Stimulated activated CD8-positive, alpha-beta memory T cell treated with anti-CD3 and anti-CD28 coated beads, Interleukin-7, amount 100 ng/mL, for 24 hours (primary cell): ENCODE data around the gene KDM4B.
"Not testable (repeated sequence)": the region's sequence is repeated elsewhere in the genome, so short reads cannot be mapped to it uniquely, and the experiment has no call there.

Experiments
- DNase-seq: peaks from one replicate; pipeline ENCODE4 v3.0.0-alpha.2; 2020; ENCODE audit warnings: low read depth

The KDM4B gene

GRCh38 chr19:4968462-4969291, at the start of gene KDM4B:
TSS of gene KDM4B (plus strand) at chr19:4969113. CDS start at chr19:5032891, 63,778 bp downstream.
- peak; percentile 93 for DNase-seq

DNA sequence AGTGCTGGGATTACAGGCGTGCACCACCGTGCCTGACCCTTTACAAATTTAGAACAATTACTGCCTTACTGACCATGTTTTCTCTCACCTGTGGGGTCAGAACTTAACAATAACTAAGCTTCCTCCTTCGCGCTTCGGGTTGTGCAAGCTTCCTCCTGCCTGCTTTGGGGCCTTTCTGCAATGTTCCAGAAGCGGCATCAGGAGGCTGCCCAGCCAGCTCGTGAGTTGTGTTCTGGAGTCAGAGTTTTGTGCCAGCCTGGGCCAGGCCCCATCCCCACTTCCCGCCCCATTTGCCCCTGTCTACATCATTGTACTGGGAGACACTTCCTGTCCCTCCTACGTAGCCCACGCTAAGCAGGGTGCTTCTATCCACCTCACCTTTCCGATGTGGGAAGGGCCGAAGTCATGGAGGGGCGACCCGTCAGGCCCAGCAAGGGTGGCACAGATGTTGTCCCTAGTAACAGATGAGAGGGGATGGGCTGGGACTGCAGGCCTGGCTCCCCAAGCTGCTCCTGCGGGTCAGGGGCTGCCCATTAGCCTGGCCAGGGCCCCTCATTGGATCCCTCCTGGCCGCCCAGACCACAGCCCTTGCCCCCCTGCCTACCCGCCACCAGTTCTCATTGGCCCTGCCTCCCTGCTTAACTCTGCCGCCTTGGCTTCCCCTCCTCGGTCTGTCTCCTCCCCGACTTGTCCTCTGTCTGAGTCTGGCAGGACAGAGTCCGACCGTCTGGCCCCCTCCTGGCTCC, 46.2 kb upstream of the KDM4B start:
- no peak for DNase-seq

DNA sequence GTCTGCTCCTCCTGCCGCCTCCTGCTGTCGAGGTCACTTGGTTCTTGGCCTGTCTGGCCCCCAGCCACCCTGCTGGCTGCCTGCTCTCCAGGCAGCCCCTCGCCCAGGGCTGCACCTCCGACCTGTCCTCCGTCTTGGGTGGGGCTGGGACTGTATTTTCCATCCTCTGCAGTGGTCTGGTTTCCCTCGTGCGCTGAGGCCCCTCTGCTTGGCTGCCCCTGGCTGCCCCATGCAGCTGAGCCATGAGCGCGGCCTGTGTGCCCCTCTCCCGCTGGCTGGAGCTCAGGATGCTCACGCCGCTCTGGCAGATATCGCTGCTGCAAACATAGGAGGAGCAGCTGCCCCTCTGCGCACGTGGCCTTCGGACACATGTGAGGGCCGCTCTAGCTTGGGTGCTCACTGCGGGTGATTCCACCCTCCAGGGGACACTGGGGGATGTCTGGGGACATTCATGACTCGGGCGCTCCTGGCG, 45.6 kb upstream of the KDM4B start:
- no peak for DNase-seq

- DNase-seq: no peak
These were observed 39.7 kb upstream of the KDM4B start for GRCh38 chr19:4929186-4929585.

DNA sequence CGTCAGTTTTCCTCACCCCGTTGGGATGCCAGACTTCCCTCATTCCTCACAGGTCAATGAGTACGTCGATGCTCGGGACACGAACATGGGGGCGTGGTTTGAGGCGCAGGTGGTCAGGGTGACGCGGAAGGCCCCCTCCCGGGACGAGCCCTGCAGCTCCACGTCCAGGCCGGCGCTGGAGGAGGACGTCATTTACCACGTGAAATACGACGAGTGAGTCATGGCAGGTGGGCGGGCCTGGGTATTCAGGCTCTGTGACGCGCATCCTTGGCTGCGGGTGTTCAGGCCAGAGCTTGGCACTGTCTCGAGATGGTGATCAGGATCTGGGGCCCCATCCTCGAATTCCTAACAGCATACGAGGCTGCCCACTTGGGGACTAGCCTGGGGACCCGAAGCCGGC, 38.2 kb upstream of the KDM4B start:
- DNase-seq: no peak

- DNase-seq: no peak
These were observed 36.2 kb upstream of the KDM4B start for GRCh38 chr19:4932711-4933110.

DNA sequence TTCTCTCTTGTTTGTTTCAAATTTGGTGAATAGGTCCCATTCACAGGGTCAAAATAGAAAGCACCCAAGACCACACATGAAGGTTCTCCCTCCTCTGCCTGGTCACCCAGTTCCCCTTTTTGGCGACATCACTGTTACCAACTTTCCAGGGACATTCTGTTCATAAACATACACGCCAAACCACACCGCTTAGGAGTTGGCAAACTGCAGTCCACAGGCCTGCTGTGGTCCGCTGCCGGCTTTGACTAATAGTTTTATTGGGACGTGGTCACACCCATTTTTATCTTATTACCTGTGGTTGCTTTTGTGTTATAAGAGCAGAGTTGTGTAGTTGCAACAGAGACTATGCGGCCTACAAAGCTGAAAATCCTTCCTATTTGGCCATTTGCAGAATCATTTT, 35.4 kb upstream of the KDM4B start:
- DNase-seq: no peak

DNA sequence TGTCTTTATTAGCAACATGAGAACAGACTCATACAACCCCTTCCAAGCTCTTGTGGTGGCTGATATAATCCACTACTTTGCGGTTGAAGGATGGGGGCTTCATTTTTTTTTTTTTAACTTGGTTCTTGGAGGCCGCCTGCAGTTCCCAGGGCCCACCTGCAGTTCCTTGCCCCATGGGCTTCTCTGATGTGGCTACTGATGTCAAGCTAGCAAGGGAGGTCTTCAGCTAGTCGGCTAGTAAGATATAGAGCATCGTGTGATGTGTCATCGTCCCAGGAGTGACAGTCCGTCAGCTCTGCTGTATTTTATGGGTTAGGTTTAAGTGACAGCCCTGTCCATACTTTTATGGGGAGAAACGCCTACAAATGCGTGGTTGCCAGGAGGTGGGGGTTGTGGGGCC, 33.5 kb upstream of the KDM4B start:
- DNase-seq: no peak

- DNase-seq: no peak
These were observed 31.9 kb upstream of the KDM4B start for GRCh38 chr19:4937060-4937459.

- not testable (repeated sequence) for DNase-seq
These were observed 30.5 kb upstream of the KDM4B start for GRCh38 chr19:4938461-4938860.

GRCh38 chr19:4939466-4939865, 29.4 kb upstream of the KDM4B start:
- DNase-seq: no peak

DNA sequence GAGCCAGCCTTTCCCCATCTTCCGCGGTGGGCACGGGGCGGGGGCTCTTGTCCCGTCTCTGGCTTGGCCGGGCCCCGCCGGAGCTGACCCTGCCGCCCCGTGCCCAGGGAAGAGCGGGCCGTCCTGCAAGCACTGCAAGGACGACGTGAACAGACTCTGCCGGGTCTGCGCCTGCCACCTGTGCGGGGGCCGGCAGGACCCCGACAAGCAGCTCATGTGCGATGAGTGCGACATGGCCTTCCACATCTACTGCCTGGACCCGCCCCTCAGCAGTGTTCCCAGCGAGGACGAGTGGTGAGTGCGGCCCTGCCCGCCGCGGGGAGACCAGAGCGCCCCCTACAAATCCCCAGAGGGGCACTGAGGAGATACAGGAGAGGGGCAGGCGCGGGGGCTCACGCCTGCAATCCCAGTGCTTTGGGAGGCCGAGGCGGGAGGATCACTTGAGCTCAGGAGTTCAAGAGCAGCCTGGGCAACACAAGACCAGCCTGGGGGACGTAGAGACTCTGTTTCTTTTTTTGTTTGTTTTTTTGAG, 27.2 kb upstream of the KDM4B start:
- DNase-seq: not testable (repeated sequence)

- DNase-seq: not testable (repeated sequence)
These were observed 18.3 kb upstream of the KDM4B start for GRCh38 chr19:4950650-4951049.

GRCh38 chr19:4951656-4952055, 17.3 kb upstream of the KDM4B start:
- DNase-seq: no peak

- DNase-seq: no peak
These were observed 16.0 kb upstream of the KDM4B start for GRCh38 chr19:4952945-4953344.

- DNase-seq: not testable (repeated sequence)
These were observed 14.4 kb upstream of the KDM4B start for GRCh38 chr19:4954320-4955149.

- DNase-seq: no peak
These were observed 13.6 kb upstream of the KDM4B start for GRCh38 chr19:4955274-4955673.

- no peak for DNase-seq
These were observed 10.9 kb upstream of the KDM4B start for GRCh38 chr19:4957981-4958380.

- no peak for DNase-seq
These were observed 6.8 kb upstream of the KDM4B start for GRCh38 chr19:4962085-4962619.

GRCh38 chr19:4965061-4965460, 3.9 kb upstream of the KDM4B start:
- no peak for DNase-seq

DNA sequence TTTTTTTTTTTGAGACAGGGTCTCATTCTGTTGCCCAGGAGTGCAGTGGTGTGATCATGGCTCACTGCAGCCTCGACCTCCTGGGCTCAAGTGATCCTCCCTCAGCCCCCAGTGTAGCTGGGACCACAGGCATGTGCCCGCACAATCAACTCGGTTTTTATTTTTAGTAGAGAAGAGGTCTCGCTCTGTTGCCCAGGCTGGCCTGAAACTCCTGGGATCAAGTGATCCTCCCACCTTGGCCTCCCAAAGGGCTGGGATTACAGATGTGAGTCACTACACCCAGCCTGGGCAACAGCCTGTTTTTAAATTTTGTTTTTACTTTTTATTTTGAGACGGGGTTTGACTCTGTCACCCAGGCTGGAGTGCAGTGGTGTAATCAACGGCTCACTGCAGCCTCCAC, 2.3 kb upstream of the KDM4B start:
- DNase-seq: no peak
